HG03103 (cell line): ENCODE results near the gene CDC42EP4.

Experiments
- ATAC-seq: cut with Tn5 transposase; IDR thresholded peaks from one replicate; pipeline ENCODE4 v1.9.1; 2021; ENCODE audit warnings: low read depth; ENCODE audit not compliant: unreplicated experiment

Gene CDC42EP4

GRCh38 chr17:73304438-73304837 is 7.4 kb downstream of the CDC42EP4 start:
- no peak for ATAC-seq

GRCh38 chr17:73302189-73302588 is 9.6 kb downstream of the CDC42EP4 start:
- no peak for ATAC-seq

GRCh38 chr17:73301369-73301768 is 10.4 kb downstream of the CDC42EP4 start:
- no peak for ATAC-seq

GRCh38 chr17:73300392-73300791 is 11.4 kb downstream of the CDC42EP4 start:
- ATAC-seq: no peak

GRCh38 chr17:73297934-73298861 is 13.6 kb downstream of the CDC42EP4 start:
- ATAC-seq: peak; percentile 44

- no peak for ATAC-seq
Measured at GRCh38 chr17:73293480-73293911, 18.3 kb downstream of the CDC42EP4 start.

GRCh38 chr17:73293031-73293430 is 18.8 kb downstream of the CDC42EP4 start:
- no peak for ATAC-seq

GRCh38 chr17:73292031-73292531 is 19.7 kb downstream of the CDC42EP4 start:
- ATAC-seq: no peak

- ATAC-seq: peak; percentile 73
Measured at GRCh38 chr17:73291260-73291801, 20.5 kb downstream of the CDC42EP4 start.

- peak; percentile 42 for ATAC-seq
Measured at GRCh38 chr17:73290399-73291259, 21.2 kb downstream of the CDC42EP4 start.

- ATAC-seq: no peak
Measured at GRCh38 chr17:73289549-73290254, 22.1 kb downstream of the CDC42EP4 start.

- no peak for ATAC-seq
Measured at GRCh38 chr17:73288534-73289302, 23.1 kb downstream of the CDC42EP4 start.

- ATAC-seq: no peak
Measured at GRCh38 chr17:73286863-73287296, 24.9 kb downstream of the CDC42EP4 start.

- ATAC-seq: no peak
Measured at GRCh38 chr17:73285916-73286862, 25.6 kb downstream of the CDC42EP4 start.

- no peak for ATAC-seq
Measured at GRCh38 chr17:73285603-73285908, 26.2 kb downstream of the CDC42EP4 start.

- ATAC-seq: no peak
Measured at GRCh38 chr17:73284906-73285602, 26.7 kb downstream of the CDC42EP4 start.

- no peak for ATAC-seq
Measured at GRCh38 chr17:73284354-73284753, 27.4 kb downstream of the CDC42EP4 start.

GRCh38 chr17:73283841-73284282 is 27.9 kb downstream of the CDC42EP4 start:
- ATAC-seq: no peak
